Chondrocyte (in vitro differentiated cells): ENCODE measurements around the gene SKIC8. TPM values are rescaled to one million over a fixed set of nuclear protein-coding genes. Genes with fewer than 3 reads are reported as not detected.

Experiments used
- DNase-seq: peaks from one replicate; pipeline ENCODE4 v3.0.0; 2021; ENCODE audit warnings: mixed read lengths, low spot score
- H3K27ac Mint-ChIP-seq: one replicate; pipeline ENCODE4 v1.8.0; 2021; ENCODE audit warnings: mild to moderate bottlenecking, moderate library complexity, mixed read lengths; ENCODE audit not compliant: unreplicated experiment
- H3K27me3 Mint-ChIP-seq: 2 replicates; pipeline ENCODE4 v1.8.0; 2021; ENCODE audit warnings: low read depth, mixed read lengths
- H3K36me3 Mint-ChIP-seq: 2 replicates; pipeline ENCODE4 v1.8.0; 2021; ENCODE audit warnings: low read depth, mixed read lengths
- H3K4me1 Mint-ChIP-seq: 2 replicates; pipeline ENCODE4 v1.8.0; 2021; ENCODE audit warnings: low read depth, mild to moderate bottlenecking, mixed read lengths
- H3K4me3 Mint-ChIP-seq: one replicate; pipeline ENCODE4 v1.8.0; 2021; ENCODE audit warnings: mild to moderate bottlenecking, moderate library complexity, mixed read lengths; ENCODE audit not compliant: unreplicated experiment
- H3K9me3 Mint-ChIP-seq: 2 replicates; pipeline ENCODE4 v1.8.0; 2021; ENCODE audit warnings: low read depth, mixed read lengths
- total RNA-seq: library from RNA; stranded (reverse); gene quantifications from 3 replicates; pipeline ENCODE4 v1.2.1, GENCODE V29; 2021
- TF ChIP-seq, protein P1 (sequence below): fragments of 200-600 bp; sonication (generic); IDR thresholded peaks from 2 replicates; pipeline ENCODE4 v1.5.0; 2021; ENCODE audit warnings: antibody characterized with exemption, mild to moderate bottlenecking, moderate library complexity

SKIC8 gene
- total RNA-seq, 1 donor from 2014 or later, result 35.1 TPM

DNA sequence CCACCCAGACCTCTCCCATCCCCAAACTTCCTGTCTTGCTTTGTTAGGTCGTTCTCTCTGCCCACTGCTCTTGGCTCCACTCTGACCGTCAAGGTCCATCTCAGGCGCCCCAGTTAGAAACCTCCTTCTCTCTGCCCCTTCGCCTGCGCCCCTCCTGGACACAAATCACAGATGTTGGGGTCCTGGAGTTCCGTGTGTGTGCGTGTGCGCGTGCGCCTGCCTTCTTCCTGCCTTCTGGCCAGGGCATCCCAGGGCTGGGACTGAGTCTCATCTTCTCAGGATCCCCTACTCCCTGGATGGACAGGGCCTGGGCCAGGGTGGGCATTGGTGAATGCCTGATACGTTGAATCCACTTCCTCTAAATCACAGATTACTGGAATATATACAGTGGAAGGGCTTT is 65.9 kb downstream of the SKIC8 start:
- H3K9me3 Mint-ChIP-seq, result no peaks in the 10 kb centered on the region
- peaks cover 4% of the 10 kb centered on the region for H3K4me1 Mint-ChIP-seq
- H3K27me3 Mint-ChIP-seq, result peaks cover 10% of the 10 kb centered on the region
- DNase-seq, result no peak
- no peaks in the 10 kb centered on the region for H3K36me3 Mint-ChIP-seq
- H3K27ac Mint-ChIP-seq, result no peak overlapping the region
- H3K4me3 Mint-ChIP-seq, result no peak overlapping the region
- TF ChIP-seq, protein P1, sequence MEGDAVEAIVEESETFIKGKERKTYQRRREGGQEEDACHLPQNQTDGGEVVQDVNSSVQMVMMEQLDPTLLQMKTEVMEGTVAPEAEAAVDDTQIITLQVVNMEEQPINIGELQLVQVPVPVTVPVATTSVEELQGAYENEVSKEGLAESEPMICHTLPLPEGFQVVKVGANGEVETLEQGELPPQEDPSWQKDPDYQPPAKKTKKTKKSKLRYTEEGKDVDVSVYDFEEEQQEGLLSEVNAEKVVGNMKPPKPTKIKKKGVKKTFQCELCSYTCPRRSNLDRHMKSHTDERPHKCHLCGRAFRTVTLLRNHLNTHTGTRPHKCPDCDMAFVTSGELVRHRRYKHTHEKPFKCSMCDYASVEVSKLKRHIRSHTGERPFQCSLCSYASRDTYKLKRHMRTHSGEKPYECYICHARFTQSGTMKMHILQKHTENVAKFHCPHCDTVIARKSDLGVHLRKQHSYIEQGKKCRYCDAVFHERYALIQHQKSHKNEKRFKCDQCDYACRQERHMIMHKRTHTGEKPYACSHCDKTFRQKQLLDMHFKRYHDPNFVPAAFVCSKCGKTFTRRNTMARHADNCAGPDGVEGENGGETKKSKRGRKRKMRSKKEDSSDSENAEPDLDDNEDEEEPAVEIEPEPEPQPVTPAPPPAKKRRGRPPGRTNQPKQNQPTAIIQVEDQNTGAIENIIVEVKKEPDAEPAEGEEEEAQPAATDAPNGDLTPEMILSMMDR, result no peak

Other genes starting within 250 kb of the SKIC8 start
- gene TBC1D2B, start 221.9 kb downstream of the SKIC8 start, total RNA-seq, result 44.3 to 64.2 TPM (median 58.1 TPM) in 3 replicates
- gene SH2D7, start 207.0 kb downstream of the SKIC8 start, total RNA-seq, result not detected in 3 replicates
- gene CIB2, start 168.2 kb downstream of the SKIC8 start, total RNA-seq, result 5.7 to 8.8 TPM (median 8.0 TPM) in 3 replicates
- 42.6 to 50.7 TPM (median 48.7 TPM) in 3 replicates for gene IDH3A, start 150.2 kb downstream of the SKIC8 start, total RNA-seq
- not detected in 3 replicates for gene ACSBG1, start 65.0 kb downstream of the SKIC8 start, total RNA-seq
- gene DNAJA4, start 35.0 kb downstream of the SKIC8 start, total RNA-seq, result 0.26 to 0.27 TPM in 2 of 3 replicates, not detected in the other
- not detected in 3 replicates for gene CRABP1, start 40.7 kb upstream of the SKIC8 start, total RNA-seq
- 54.0 to 56.1 TPM (median 54.3 TPM) in 3 replicates for gene IREB2, start 138.6 kb upstream of the SKIC8 start, total RNA-seq
- gene HYKK, start 208.0 kb upstream of the SKIC8 start, total RNA-seq, result 2.7 to 5.9 TPM (median 3.6 TPM) in 3 replicates
- 155 to 184 TPM (median 162 TPM) in 3 replicates for gene PSMA4, start 240.8 kb upstream of the SKIC8 start, total RNA-seq